ENCODE measurements around the gene PRKACB. TPM values are rescaled to one million over a fixed set of nuclear protein-coding genes. Genes with fewer than 3 reads are reported as not detected.
"Not testable (repeated sequence)": the region's sequence is repeated elsewhere in the genome, so short reads cannot be mapped to it uniquely, and the experiment has no call there.

The PRKACB gene
- 10 to 100 TPM in 1 of 3 donors, 1 to 10 TPM in 2; 5.0 to 14.3 (median 6.9) TPM for polyA plus RNA-seq

- no peak within 1 kb of the TSS for H3K27ac ChIP-seq (ENCODE audit: low read depth, low read length)
These were observed at the start of gene PRKACB for GRCh38 chr1:84143796-84144565. TSS of gene PRKACB (plus strand) at chr1:84144271. CDS start at chr1:84144362, 91 bp downstream.

GRCh38 chr1:84095308-84095707 lies 48.8 kb upstream of the PRKACB start:
- H3K27ac ChIP-seq (ENCODE audit: low read depth, low read length): no peak overlapping the region

More at GRCh38 chr1:84143796-84144565, at the start of gene PRKACB:
- 35 to 50% (median 46%) methylated on average over 2 of the region's 2 CpGs for WGBS, 3 donors

- no peak overlapping the region for H3K27ac ChIP-seq (ENCODE audit: low read depth, low read length)
These were observed 47.9 kb upstream of the PRKACB start for GRCh38 chr1:84096176-84096575.

- H3K27ac ChIP-seq (ENCODE audit: low read depth, low read length): no peak overlapping the region
- WGBS, 3 donors: 52 to 74% (median 55%) methylated on average over 1 of the region's 1 CpG
These were observed 42.9 kb upstream of the PRKACB start for GRCh38 chr1:84101204-84101603.

- 69 to 73% (median 72%) methylated on average over 3 of the region's 3 CpGs for WGBS, 3 donors
These were observed 40.7 kb upstream of the PRKACB start for GRCh38 chr1:84103197-84103992.

GRCh38 chr1:84107538-84107937 lies 36.5 kb upstream of the PRKACB start:
- WGBS, 3 donors: 82 to 88% (median 84%) methylated on average over 1 of the region's 1 CpG
- H3K27ac ChIP-seq (ENCODE audit: low read depth, low read length): not testable (repeated sequence)

More at GRCh38 chr1:84103197-84103992, 40.7 kb upstream of the PRKACB start:
- H3K27ac ChIP-seq (ENCODE audit: low read depth, low read length): no peak overlapping the region

DNA sequence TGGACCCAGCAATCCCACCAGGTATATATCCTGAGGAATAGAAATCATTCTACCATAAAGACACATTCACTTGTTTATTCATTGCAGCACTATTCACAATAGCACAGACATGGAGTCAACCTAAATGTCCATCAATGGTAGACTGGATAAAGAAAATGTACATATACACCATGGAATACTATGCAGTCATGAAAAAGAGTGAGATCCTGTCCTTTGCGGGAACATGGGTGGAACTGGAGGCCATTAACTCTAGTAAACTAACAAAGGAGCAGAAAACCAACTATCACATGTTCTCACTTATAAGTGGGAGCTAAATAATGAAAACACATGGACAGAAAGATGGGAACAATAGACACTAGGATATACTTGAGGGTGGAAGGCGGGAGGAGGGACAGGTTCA lies 36.1 kb upstream of the PRKACB start:
- H3K27ac ChIP-seq (ENCODE audit: low read depth, low read length): no peak overlapping the region
- WGBS, 3 donors: 93 to 96% (median 94%) methylated on average over 2 of the region's 2 CpGs

GRCh38 chr1:84108900-84109578 lies 35.0 kb upstream of the PRKACB start:
- WGBS, 3 donors: 91 to 95% (median 94%) methylated on average over 3 of the region's 3 CpGs
- H3K27ac ChIP-seq (ENCODE audit: low read depth, low read length): no peak overlapping the region

GRCh38 chr1:84110629-84111028 lies 33.4 kb upstream of the PRKACB start:
- H3K27ac ChIP-seq (ENCODE audit: low read depth, low read length): no peak overlapping the region
- 70 to 95% (median 91%) methylated on average over 1 of the region's 1 CpG for WGBS, 3 donors

- WGBS, 3 donors: 48 to 82% (median 53%) methylated on average over 2 of the region's 2 CpGs
- H3K27ac ChIP-seq (ENCODE audit: low read depth, low read length): no peak overlapping the region
These were observed 27.5 kb upstream of the PRKACB start for GRCh38 chr1:84116558-84116957.

DNA sequence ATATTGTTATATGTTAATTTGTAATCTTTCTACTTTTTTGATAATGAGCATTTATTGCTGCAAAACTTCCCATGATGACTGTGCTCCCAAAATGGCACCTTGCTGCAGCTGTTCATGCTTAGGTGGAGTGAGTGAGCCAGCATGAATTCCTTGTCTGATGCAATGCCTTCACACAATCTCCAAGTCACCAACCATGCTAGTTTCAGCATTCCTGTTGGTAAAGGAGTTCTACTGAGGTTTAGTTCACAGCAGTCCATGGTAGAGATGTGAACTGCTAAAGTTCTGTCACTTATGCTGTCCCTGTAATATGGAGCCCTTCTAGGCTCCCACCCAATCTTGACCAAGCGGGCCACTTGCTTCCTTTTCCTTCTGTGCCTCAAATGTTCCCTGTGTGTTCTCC lies 26.2 kb upstream of the PRKACB start:
- no peak overlapping the region for H3K27ac ChIP-seq (ENCODE audit: low read depth, low read length)
- 95 to 100% (median 96%) methylated on average over 1 of the region's 1 CpG for WGBS, 3 donors

GRCh38 chr1:84121360-84121759 lies 22.7 kb upstream of the PRKACB start:
- WGBS, 3 donors: 78 to 95% (median 79%) methylated on average over 1 of the region's 1 CpG

DNA sequence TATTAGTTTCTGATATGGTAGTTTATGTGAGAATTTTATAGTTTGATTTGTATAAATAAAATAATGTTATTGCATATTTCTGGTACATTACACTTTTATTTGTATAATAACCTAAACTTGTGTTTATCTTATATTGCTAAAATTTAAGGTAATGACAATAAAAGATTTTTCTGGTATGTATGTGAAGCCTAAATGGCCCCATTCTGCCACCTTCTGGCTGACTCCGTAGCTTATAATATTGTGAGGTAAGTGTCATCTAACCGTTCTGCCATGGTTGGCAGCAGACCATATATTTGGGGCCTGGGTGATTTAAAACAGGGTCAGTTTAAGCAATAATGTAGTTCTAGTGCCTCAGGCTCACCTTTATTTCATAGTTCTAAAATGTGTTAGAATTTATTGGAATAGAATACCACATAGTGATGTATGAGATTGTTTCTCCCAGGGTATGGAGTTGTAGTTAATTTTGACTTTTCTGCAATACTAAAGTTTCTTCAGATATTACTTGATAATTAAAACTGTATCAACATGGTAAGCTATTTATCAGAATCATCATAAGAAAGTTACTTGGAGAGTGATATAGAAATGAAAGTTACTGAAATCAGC lies 21.2 kb upstream of the PRKACB start:
- no peak overlapping the region for H3K27ac ChIP-seq (ENCODE audit: low read depth, low read length)
- WGBS, 3 donors: 5 to 9% (median 8%) methylated on average over 2 of the region's 2 CpGs

More at GRCh38 chr1:84121360-84121759, 22.7 kb upstream of the PRKACB start:
- no peak overlapping the region for H3K27ac ChIP-seq (ENCODE audit: low read depth, low read length)

DNA sequence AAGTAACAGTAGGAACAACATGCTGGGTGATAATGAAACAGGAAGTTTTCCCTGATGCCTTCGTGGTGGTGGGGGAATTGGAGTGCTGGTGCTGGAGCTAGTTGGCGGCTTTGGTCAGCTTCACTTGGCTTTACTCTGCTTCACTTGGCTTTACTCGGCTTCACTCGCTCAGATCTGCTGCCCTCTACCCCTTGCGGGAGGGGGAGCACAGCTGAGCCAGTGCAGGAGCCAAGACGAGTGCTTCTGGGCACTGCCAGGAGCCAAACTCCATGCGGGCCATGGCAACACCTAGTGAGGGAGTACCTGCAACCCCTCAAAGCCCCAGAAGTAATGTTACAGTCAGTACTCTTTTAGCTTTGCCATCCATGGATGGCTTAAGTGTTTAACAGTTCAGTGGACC lies 10.6 kb upstream of the PRKACB start:
- WGBS, 3 donors: 92 to 94% (median 92%) methylated on average over 7 of the region's 7 CpGs
- H3K27ac ChIP-seq (ENCODE audit: low read depth, low read length): no peak overlapping the region

- no peak overlapping the region for H3K27ac ChIP-seq (ENCODE audit: low read depth, low read length)
These were observed 8.7 kb upstream of the PRKACB start for GRCh38 chr1:84135341-84135740.

- WGBS, 3 donors: 41 to 58% (median 55%) methylated on average over 9 of the region's 9 CpGs
- H3K27ac ChIP-seq (ENCODE audit: low read depth, low read length): no peak overlapping the region
These were observed 2.7 kb upstream of the PRKACB start for GRCh38 chr1:84141182-84142003.

- H3K27ac ChIP-seq (ENCODE audit: low read depth, low read length): no peak overlapping the region
- 41 to 57% (median 50%) methylated on average over 2 of the region's 2 CpGs for WGBS, 3 donors
These were observed 997 bp downstream of the PRKACB start for GRCh38 chr1:84145068-84145467.
